Left lung (tissue), 10 donors: ENCODE results near the gene KCNJ12. TPM values are rescaled to one million over a fixed set of nuclear protein-coding genes. Genes with fewer than 3 reads are reported as not detected.
"Not testable (repeated sequence)": the region's sequence is repeated elsewhere in the genome, so short reads cannot be mapped to it uniquely, and the experiment has no call there.

Source experiments
- ATAC-seq: fragments of 200-7000 bp; cut with Tn5 transposase; one replicate; pipeline ENCODE4 v1.9.1; 2020; ENCODE audit warnings: moderate library complexity
- DNase-seq, 4 donors: peaks; one replicate each; pipeline ENCODE4 v3.0.0-alpha.2; 2013 to 2020
- H3K27ac ChIP-seq, 2 donors: fragments of 200-600 bp; sonication (generic) in 1 of 2; one replicate each; pipeline versions ENCODE4 v1.5.0 to v1.8.0; 2020 to 2021
- H3K27me3 ChIP-seq, 2 donors: fragments of 200-600 bp; sonication (generic) in 1 of 2; one replicate each; pipeline versions ENCODE4 v1.5.0 to v1.8.0; 2020 to 2021
- H3K36me3 ChIP-seq, 2 donors: fragments of 200-600 bp; sonication (generic) in 1 of 2; one replicate each; pipeline versions ENCODE4 v1.5.0 to v1.8.0; 2020 to 2021
- H3K4me1 ChIP-seq, 2 donors: fragments of 200-600 bp; one replicate each; pipeline ENCODE4 v1.8.0; 2021
- H3K4me3 ChIP-seq, 2 donors: fragments of 200-600 bp; sonication (generic) in 1 of 2; one replicate each; pipeline versions ENCODE4 v1.5.0 to v1.8.0; 2020 to 2021; ENCODE audit warnings: mild to moderate bottlenecking in 1 of 2
- H3K9me3 ChIP-seq, 2 donors: fragments of 200-600 bp; sonication (generic) in 1 of 2; one replicate each; pipeline versions ENCODE4 v1.5.0 to v1.8.0; 2020 to 2021
- CTCF ChIP-seq, 2 donors: fragments of 200-600 bp; sonication (generic) in 1 of 2; IDR thresholded peaks; one replicate each; pipeline versions ENCODE4 v1.5.0 to v1.8.0; 2021; ENCODE audit warnings: antibody characterized with exemption in 2 of 2
- intact Hi-C, 2 donors: fragments of 100-400 bp; cut with DNase I; formaldehyde crosslinking; loops; one replicate each; pipeline versions ENCODE4 v1.11.2 to v1.14.2; 2022
- polyA plus RNA-seq, 6 donors: library from polyadenylated mRNA; unstranded; fragments of 120-200 nt; gene quantifications; one replicate each; pipeline ENCODE4 v1.2.1, GENCODE V29; 2013; ENCODE audit not compliant: insufficient read length in 6 of 6
- total RNA-seq, 2 donors: library from RNA; stranded (reverse); fragmentation: NEBNext Ultra II Directional; extraction: Animal tissue kit (Norgen Biotek cat#: 25700); gene quantifications; one replicate each; pipeline ENCODE4 v1.2.1, GENCODE V29; 2021
- donor health status: DM: no; HTN: yes; CAD: no.
- donor health status: DM: no; HTN: no; CAD: no.

KCNJ12 gene
- total and polyA plus RNA-seq, 8 donors, result 3.0 to 5.7 (median 3.7) TPM

GRCh38 chr17:21452377-21453143, 76.4 kb downstream of the KCNJ12 start:
- Histone ChIP-seq H3K36me3 (no peaks in the 10 kb centered on the region), H3K9me3 (peaks cover 0 to 2% of the 10 kb centered on the region in 2 donors), H3K4me3 (no peak overlapping the region), H3K27ac (no peak overlapping the region), H3K4me1 (peaks cover 0 to 12% of the 10 kb centered on the region in 2 donors), H3K27me3 (peaks cover 0 to 20% of the 10 kb centered on the region in 2 donors)
- TF ChIP-seq CTCF (IDR thresholded peaks at IDR 0.05), result peak in 1 of 2 donors; percentile 53
- intact Hi-C loops, result no loop called here
- ATAC-seq (peak; percentile 60), DNase-seq (peak; percentile 45 to 80 (median 68))

DNA sequence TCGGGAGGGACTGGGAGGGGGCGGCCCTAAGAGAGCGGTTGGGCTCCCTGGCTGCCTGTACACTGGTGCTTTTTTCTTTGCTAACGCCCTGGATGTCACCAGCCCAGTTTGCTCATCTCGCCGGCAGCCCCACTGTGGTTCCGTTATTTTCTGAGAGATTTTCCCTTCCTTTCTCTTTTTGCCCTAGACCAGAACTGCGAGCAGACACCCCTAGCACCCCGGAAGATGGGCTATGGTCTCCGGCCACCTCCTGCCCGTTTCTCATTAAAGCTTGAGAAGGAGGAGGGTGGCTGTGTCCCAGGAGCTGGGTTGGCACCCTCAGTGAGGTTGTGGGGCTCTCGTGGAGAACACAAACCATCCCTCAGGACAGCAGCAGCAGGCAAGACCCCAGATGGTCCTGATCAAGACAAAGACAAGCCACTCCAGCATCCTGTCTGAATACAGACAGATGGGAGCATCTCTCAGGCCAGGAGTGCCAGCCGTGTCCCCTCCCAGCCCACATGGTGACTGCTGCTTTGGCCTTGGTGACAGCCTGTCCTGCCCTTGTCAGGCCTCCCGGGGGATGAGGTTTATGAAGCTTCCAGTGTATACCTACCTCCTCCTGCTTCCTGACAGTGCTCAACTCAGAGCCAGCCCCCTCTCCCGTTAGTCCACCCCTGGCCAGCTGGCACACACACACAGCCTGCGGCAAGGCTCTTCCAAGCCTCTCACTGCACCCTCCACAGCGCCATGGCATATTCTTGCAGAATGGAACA, 77.2 kb downstream of the KCNJ12 start:
- intact Hi-C loops, result no loop called here
- ATAC-seq, result no peak
- peaks cover 0 to 2% of the 10 kb centered on the region in 2 donors for H3K9me3 ChIP-seq

DNA sequence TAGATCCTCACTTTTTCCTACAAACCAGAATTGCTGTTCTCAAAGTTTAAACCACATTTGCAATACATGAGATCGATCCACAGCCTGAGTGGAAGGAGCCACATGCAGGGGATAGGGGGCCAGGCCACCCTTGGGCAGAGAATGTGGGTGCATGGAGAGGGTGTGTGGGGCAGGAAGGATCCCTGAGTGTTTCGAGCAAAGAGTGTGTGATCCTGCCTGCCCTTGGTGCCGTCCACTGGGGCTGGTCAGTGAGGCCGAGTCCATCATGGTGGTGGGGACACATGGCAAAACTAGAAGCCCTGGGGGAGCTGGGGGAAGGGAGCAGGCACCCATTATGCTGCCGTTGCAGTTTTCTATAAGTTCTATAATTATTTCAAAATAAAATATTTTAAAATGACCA, 77.8 kb downstream of the KCNJ12 start:
- H3K27ac ChIP-seq, ATAC-seq, H3K36me3 ChIP-seq, intact Hi-C loops, H3K9me3 ChIP-seq, DNase-seq, H3K4me3 ChIP-seq: not testable (repeated sequence)
- peaks cover 0 to 20% of the 10 kb centered on the region in 2 donors for H3K27me3 ChIP-seq
- peaks cover 0 to 13% of the 10 kb centered on the region in 2 donors for H3K4me1 ChIP-seq

More for the DNA sequence above, 77.2 kb downstream of the KCNJ12 start:
- no peak for TF ChIP-seq CTCF (IDR thresholded peaks at IDR 0.05)
- DNase-seq, result no peak
- H3K4me3 ChIP-seq, result no peak overlapping the region
- H3K4me1 ChIP-seq, result peaks cover 0 to 13% of the 10 kb centered on the region in 2 donors
- no peak overlapping the region for H3K27ac ChIP-seq
- H3K27me3 ChIP-seq, result peaks cover 0 to 20% of the 10 kb centered on the region in 2 donors
- H3K36me3 ChIP-seq, result no peaks in the 10 kb centered on the region

DNA sequence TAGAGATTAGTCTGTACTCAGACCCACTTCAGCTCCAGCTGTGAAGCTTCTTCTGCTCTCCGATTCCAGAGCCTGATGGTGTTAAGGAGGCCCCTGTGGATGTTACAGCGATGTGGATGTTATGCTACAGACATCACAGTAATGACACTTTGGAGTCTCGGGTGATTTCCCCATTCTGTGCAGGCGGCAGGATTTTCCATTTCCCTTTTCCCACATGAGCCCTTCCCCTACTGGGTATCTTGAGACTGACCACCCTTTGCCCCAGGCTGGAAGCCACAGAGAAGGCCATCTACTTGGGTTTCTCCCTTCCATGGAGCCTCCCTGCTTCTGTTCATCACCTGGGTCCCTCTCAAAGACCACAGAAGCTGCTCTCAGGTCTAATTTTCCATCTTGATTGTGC, 78.3 kb downstream of the KCNJ12 start:
- DNase-seq (no peak), ATAC-seq (no peak)
- Histone ChIP-seq H3K4me3 (no peak overlapping the region), H3K36me3 (no peaks in the 10 kb centered on the region), H3K27ac (no peak overlapping the region), H3K4me1 (peaks cover 0 to 13% of the 10 kb centered on the region in 2 donors), H3K27me3 (peaks cover 0 to 20% of the 10 kb centered on the region in 2 donors), H3K9me3 (peaks cover 0 to 2% of the 10 kb centered on the region in 2 donors)
- TF ChIP-seq CTCF (IDR thresholded peaks at IDR 0.05), result no peak
- intact Hi-C loops, result no loop called here

GRCh38 chr17:21455761-21456160, 79.6 kb downstream of the KCNJ12 start:
- Histone ChIP-seq H3K4me1 (peaks cover 0 to 13% of the 10 kb centered on the region in 2 donors), H3K36me3 (no peaks in the 10 kb centered on the region), H3K9me3 (peaks cover 0 to 2% of the 10 kb centered on the region in 2 donors), H3K4me3 (no peak overlapping the region), H3K27me3 (peaks cover 0 to 20% of the 10 kb centered on the region in 2 donors), H3K27ac (no peak overlapping the region)
- intact Hi-C loops, result no loop called here
- no peak for TF ChIP-seq CTCF (IDR thresholded peaks at IDR 0.05)
- ATAC-seq (no peak), DNase-seq (no peak)

DNA sequence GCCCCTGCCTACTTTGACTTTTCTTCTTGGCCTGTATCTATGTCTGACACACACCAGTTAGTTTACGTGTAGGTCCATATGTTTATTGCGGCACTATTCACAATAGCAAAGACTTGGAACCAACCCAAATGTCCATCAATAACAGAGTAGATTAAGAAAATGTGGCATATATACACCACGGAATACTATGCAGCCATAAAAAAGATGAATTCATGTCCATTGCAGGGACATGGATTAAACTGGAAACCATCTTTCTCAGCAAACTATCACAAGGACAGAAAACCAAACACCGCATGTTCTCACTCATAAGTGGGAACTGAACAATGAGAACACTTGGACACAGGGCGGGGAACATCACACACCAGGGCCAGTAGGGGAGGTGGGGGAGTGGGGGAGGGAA, 80.3 kb downstream of the KCNJ12 start:
- intact Hi-C loops, ATAC-seq, H3K9me3 ChIP-seq: not testable (repeated sequence)

More for the DNA sequence above, 80.3 kb downstream of the KCNJ12 start:
- not testable (repeated sequence) for DNase-seq, H3K27ac ChIP-seq, H3K4me3 ChIP-seq, H3K36me3 ChIP-seq
- peaks cover 0 to 20% of the 10 kb centered on the region in 2 donors for H3K27me3 ChIP-seq
- peaks cover 0 to 13% of the 10 kb centered on the region in 2 donors for H3K4me1 ChIP-seq
